Skin epidermis (tissue), 12 donors: ENCODE results near the gene IL7R.
"Not testable (repeated sequence)": the region's sequence is repeated elsewhere in the genome, so short reads cannot be mapped to it uniquely, and the experiment has no call there.

Experiments used
- H3K27ac ChIP-seq, 21 experiments: fragments of 200-600 bp; sonication (generic) in 11 of 21; one replicate each; pipeline ENCODE4 v1.5.0; 2020; ENCODE audit warnings: mild to moderate bottlenecking in 3 of 21, inconsistent platforms in 2 of 21, moderate library complexity in 2 of 21
- H3K4me3 ChIP-seq, 7 experiments: fragments of 200-600 bp; sonication (generic) in 2 of 7; one replicate each; pipeline ENCODE4 v1.5.0; 2020; ENCODE audit warnings: inconsistent platforms in 2 of 7, mild to moderate bottlenecking in 2 of 7, moderate library complexity in 1 of 7

The IL7R gene

GRCh38 chr5:35835796-35836742 lies 20.6 kb upstream of the IL7R start:
- peak overlapping the region in 4 of 21 experiments; percentile 39 to 72 (median 44) for H3K27ac ChIP-seq
- H3K4me3 ChIP-seq, result no peak overlapping the region

- H3K27ac ChIP-seq, result no peak overlapping the region
- no peak overlapping the region for H3K4me3 ChIP-seq
These were observed 18.2 kb upstream of the IL7R start for GRCh38 chr5:35838370-35839042.

GRCh38 chr5:35842856-35843255 lies 13.8 kb upstream of the IL7R start:
- H3K4me3 ChIP-seq, result no peak overlapping the region
- H3K27ac ChIP-seq, result no peak overlapping the region

- H3K27ac ChIP-seq, H3K4me3 ChIP-seq: not testable (repeated sequence)
These were observed 11.2 kb upstream of the IL7R start for GRCh38 chr5:35845508-35845907.

- H3K4me3 ChIP-seq, result no peak overlapping the region
- no peak overlapping the region for H3K27ac ChIP-seq
These were observed 9.2 kb upstream of the IL7R start for GRCh38 chr5:35847491-35847890.

- Histone ChIP-seq H3K4me3 (no peak overlapping the region), H3K27ac (no peak overlapping the region)
These were observed 8.7 kb upstream of the IL7R start for GRCh38 chr5:35847961-35848360.

GRCh38 chr5:35849860-35850259 lies 6.8 kb upstream of the IL7R start:
- Histone ChIP-seq H3K27ac (peak overlapping the region in 1 of 21 experiments; percentile 52), H3K4me3 (no peak overlapping the region)

- peak overlapping the region in 1 of 7 experiments; percentile 8 for H3K4me3 ChIP-seq
- peak overlapping the region in 7 of 21 experiments; percentile 6 to 95 (median 52) for H3K27ac ChIP-seq
These were observed 5.6 kb upstream of the IL7R start for GRCh38 chr5:35850967-35851680.

GRCh38 chr5:35852084-35852734 lies 4.5 kb upstream of the IL7R start:
- H3K4me3 ChIP-seq, result no peak overlapping the region
- H3K27ac ChIP-seq, result peak overlapping the region in 10 of 21 experiments; percentile 17 to 95 (median 78)

- peak overlapping the region in 8 of 21 experiments; percentile 42 to 95 (median 81) for H3K27ac ChIP-seq
- no peak overlapping the region for H3K4me3 ChIP-seq
These were observed 3.9 kb upstream of the IL7R start for GRCh38 chr5:35852773-35853172.

GRCh38 chr5:35853631-35854030 lies 3.1 kb upstream of the IL7R start:
- Histone ChIP-seq H3K27ac (peak overlapping the region in 14 of 21 experiments; percentile 3 to 95 (median 70)), H3K4me3 (peak overlapping the region in 1 of 7 experiments; percentile 16)

- H3K27ac ChIP-seq, result peak overlapping the region in 14 of 21 experiments; percentile 3 to 95 (median 70)
- peak overlapping the region in 1 of 7 experiments; percentile 16 for H3K4me3 ChIP-seq
These were observed 2.4 kb upstream of the IL7R start for GRCh38 chr5:35854248-35854647.

- peak overlapping the region in 1 of 7 experiments; percentile 16 for H3K4me3 ChIP-seq
- peak overlapping the region in 10 of 21 experiments; percentile 8 to 95 (median 65) for H3K27ac ChIP-seq
These were observed 1.5 kb upstream of the IL7R start for GRCh38 chr5:35855187-35855586.

GRCh38 chr5:35856186-35856764 lies 416 bp upstream of the IL7R start:
- H3K4me3 ChIP-seq, result peak overlapping the region in 2 of 7 experiments; percentile 27 to 39
- H3K27ac ChIP-seq, result peak overlapping the region in 12 of 21 experiments; percentile 12 to 95 (median 60)

- peak overlapping the region; percentile 7 to 39 (median 16) for H3K4me3 ChIP-seq
- H3K27ac ChIP-seq, result peak overlapping the region in 16 of 21 experiments; percentile 4 to 95 (median 52)
These were observed 1.0 kb downstream of the IL7R start for GRCh38 chr5:35857606-35858205.

GRCh38 chr5:35859101-35859661 lies 2.5 kb downstream of the IL7R start:
- Histone ChIP-seq H3K4me3 (peak overlapping the region in 6 of 7 experiments; percentile 0 to 39 (median 24)), H3K27ac (peak overlapping the region in 10 of 21 experiments; percentile 0 to 95 (median 65))

- H3K4me3 ChIP-seq, result peak overlapping the region in 2 of 7 experiments; percentile 25 to 39
These were observed 4.0 kb downstream of the IL7R start for GRCh38 chr5:35860686-35861085.

GRCh38 chr5:35861718-35862117 lies 5.0 kb downstream of the IL7R start:
- Histone ChIP-seq H3K27ac (peak overlapping the region in 2 of 21 experiments; percentile 18 to 30), H3K4me3 (peak overlapping the region in 1 of 7 experiments; percentile 39)

More at GRCh38 chr5:35860686-35861085, 4.0 kb downstream of the IL7R start:
- peak overlapping the region in 4 of 21 experiments; percentile 1 to 95 (median 37) for H3K27ac ChIP-seq
